ENCODE measurements around the gene CPVL.

The CPVL gene

DNA sequence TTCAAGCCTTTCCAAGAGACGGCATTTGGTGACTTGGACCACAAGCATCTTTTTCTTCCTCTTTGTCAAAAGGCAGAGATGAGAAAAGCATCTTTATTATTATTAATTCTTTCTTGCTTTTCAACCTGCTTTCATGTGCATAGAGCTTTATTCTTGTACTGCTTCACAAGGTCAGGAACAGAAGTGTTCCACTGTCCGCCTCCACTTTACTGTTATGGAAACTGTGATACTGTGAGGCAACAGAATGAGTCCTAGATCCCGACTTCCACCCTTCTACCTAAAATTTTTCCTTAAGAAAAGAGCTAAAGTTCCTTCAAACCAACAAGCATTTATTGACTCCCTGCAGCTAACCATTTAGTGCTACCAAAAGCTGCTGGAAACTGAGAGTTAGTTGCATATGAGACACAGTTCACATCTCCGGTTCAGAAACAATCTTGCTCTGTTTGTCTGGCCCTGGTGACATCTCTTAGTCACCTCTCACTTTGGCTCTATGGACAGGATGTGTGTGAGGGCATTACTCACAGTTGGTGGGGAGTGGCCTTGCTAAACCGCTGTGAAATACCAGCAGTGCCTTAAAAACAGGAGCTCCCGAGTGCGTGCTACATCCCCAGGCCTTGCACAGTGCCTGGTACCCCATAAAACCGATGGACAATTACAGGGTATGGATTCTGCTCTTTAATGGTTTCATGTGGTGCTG is 111.1 kb downstream of the CPVL start:
- no peak for FAIRE-seq
- DNase-seq (ENCODE audit: insufficient read length): no peak
- no peak for TF ChIP-seq POLR2AphosphoS5 (IDR thresholded peaks at IDR 0.05; ENCODE audit: low read depth, low read length)
- TF ChIP-seq POLR2A (IDR thresholded peaks at IDR 0.05; ENCODE audit: low read depth, low read length): no peak
- TF ChIP-seq TAF1 (IDR thresholded peaks at IDR 0.05; ENCODE audit: borderline replicate concordance, low read depth, low read length): no peak

DNA sequence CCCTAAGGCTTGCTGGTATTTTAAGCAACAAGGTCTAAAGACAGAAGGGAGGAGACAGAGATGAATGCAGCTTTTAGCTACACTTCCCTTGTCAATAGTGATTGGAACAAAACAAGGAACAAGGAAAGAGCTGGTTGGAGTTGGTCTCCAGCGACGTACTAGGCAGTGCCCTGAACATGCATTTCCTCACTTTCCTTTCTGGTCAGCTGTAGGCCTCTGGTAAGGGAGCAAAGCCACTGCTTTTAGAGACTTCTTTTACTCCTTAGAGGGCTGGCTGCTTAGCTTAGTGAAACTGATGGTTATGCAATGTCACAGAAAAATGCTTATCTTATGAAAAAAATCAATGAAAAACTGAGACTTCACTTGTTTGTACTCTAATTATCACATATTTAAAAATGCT is 112.8 kb downstream of the CPVL start:
- TF ChIP-seq POLR2AphosphoS5 (IDR thresholded peaks at IDR 0.05; ENCODE audit: low read depth, low read length) (no peak), TAF1 (IDR thresholded peaks at IDR 0.05; ENCODE audit: borderline replicate concordance, low read depth, low read length) (no peak), POLR2A (IDR thresholded peaks at IDR 0.05; ENCODE audit: low read depth, low read length) (no peak)
- no peak for FAIRE-seq
- DNase-seq (ENCODE audit: insufficient read length): no peak

DNA sequence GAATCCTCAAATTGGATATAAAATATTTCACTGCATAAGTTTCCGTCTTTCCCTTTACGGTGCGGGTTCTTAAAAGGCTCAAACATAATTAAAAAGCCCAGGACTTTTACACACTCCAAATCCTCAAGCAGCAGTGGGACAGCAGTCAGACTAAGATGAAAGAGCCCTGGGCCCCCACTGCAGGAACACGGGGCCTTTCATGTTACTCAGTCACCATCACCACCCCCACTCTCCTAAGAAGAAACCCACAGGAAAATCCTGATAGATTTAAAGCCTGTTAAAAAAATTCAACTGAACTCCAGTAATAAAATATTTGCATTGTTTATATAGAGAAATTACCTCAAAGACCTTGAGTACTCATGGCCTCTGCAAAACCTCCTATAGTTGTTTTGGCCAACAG is 114.2 kb downstream of the CPVL start:
- FAIRE-seq: no peak
- TF ChIP-seq POLR2AphosphoS5 (IDR thresholded peaks at IDR 0.05; ENCODE audit: low read depth, low read length): no peak
- no peak for TF ChIP-seq POLR2A (IDR thresholded peaks at IDR 0.05; ENCODE audit: low read depth, low read length)
- no peak for TF ChIP-seq TAF1 (IDR thresholded peaks at IDR 0.05; ENCODE audit: borderline replicate concordance, low read depth, low read length)
- DNase-seq (ENCODE audit: insufficient read length): no peak

DNA sequence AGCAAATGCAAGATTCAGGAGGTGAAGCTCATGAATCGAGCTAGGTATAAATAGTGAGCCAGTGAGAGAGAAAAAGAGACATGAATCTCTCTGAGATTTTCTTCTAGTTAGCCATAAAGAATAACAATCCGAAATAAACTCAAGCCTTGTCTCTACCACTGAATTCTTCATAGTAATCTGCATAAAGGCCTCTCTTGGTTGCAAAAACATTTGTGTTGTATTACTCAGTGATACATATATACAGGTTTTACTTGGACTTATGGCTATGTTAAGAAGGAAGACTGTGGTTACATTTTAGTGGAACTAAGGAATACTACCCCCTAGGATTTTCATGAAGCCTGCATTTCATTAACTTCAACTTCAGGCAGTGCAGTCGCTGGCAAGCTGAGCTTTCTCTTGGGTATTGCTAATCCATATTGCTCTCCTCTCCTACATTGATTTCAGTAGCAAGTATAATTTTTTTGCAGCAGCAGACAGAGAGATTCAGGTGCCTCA is 115.5 kb downstream of the CPVL start:
- FAIRE-seq: no peak
- TF ChIP-seq POLR2AphosphoS5 (IDR thresholded peaks at IDR 0.05; ENCODE audit: low read depth, low read length) (no peak), POLR2A (IDR thresholded peaks at IDR 0.05; ENCODE audit: low read depth, low read length) (no peak), TAF1 (IDR thresholded peaks at IDR 0.05; ENCODE audit: borderline replicate concordance, low read depth, low read length) (no peak)
- DNase-seq (ENCODE audit: insufficient read length): no peak

DNA sequence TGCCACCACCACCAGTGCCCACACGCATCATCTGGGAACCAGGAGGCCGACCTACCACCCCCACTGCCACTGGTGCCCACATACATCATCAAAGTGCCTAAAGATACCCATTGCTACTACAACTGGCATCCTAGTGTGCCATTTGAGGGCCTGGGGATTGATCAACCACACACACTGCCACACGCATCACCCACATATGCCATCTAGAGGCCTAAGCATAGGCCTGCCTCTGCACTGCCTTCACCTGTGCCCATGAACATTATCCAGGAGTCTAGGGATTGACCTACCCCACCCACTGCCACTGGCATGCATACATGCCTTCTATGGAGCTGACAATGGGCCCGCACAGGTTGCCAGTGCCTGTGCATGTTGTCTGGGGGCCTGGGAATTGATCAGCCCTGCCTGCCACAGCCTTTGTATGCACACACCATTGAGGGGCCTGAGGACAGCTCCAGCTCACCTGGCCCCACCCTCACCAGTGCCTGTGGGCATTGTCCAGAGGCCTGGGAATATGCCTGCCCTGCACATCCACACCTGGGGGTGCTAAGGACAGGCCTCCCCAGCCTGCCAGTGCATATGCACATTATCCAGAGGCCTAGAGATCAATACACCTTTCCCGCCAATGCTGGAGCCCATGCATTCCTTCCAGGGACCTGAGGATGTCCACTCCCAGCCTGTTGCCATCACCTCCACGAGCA is 123.9 kb downstream of the CPVL start:
- FAIRE-seq (no peak), DNase-seq (ENCODE audit: insufficient read length) (no peak)
- no peak for TF ChIP-seq TAF1 (IDR thresholded peaks at IDR 0.05; ENCODE audit: borderline replicate concordance, low read depth, low read length)
- TF ChIP-seq POLR2AphosphoS5 (IDR thresholded peaks at IDR 0.05; ENCODE audit: low read depth, low read length): no peak
- no peak for TF ChIP-seq POLR2A (IDR thresholded peaks at IDR 0.05; ENCODE audit: low read depth, low read length)

DNA sequence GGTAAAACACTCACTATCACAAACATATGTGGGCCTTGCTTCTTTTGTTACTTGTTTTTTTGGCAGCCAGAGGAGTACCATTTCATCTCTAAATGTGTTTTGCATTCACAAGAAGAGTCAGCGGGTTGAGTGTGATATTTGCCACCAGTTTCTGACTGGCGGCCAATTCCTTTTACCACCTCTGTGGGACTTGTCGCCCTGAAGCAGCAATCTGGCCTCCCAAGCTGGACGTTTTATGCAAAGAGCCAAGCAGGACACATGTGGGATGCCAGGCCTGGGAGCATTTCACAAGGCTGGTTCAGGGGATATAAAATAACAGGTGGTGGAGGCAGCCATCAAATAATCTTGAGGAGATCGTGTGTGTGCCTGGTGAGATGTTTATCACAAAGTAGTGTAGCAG is 126.4 kb downstream of the CPVL start:
- TF ChIP-seq POLR2AphosphoS5 (IDR thresholded peaks at IDR 0.05; ENCODE audit: low read depth, low read length) (no peak), TAF1 (IDR thresholded peaks at IDR 0.05; ENCODE audit: borderline replicate concordance, low read depth, low read length) (no peak), POLR2A (IDR thresholded peaks at IDR 0.05; ENCODE audit: low read depth, low read length) (no peak)
- DNase-seq (ENCODE audit: insufficient read length) (no peak), FAIRE-seq (no peak)

DNA sequence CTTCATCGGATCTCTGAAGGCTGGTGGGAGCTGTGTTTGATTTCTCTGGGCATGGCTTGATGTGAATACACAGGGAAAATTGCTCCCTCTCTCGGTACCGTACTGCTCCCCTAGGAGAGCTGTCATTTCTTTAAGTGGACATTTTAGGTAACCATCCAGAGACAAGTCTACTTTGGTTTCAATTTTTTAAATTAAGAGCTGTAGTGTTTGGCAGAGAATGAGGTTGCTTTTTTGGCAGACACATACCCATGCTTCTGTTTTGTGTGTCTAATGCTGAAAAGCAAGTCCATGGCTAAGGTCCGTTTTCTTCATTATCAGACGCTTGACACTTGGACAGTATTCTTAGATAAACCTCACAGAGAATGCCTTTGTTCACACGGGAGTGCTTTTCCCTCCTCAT is 127.0 kb downstream of the CPVL start:
- FAIRE-seq: no peak
- DNase-seq (ENCODE audit: insufficient read length): no peak
- TF ChIP-seq POLR2AphosphoS5 (IDR thresholded peaks at IDR 0.05; ENCODE audit: low read depth, low read length) (no peak), POLR2A (IDR thresholded peaks at IDR 0.05; ENCODE audit: low read depth, low read length) (no peak), TAF1 (IDR thresholded peaks at IDR 0.05; ENCODE audit: borderline replicate concordance, low read depth, low read length) (no peak)

DNA sequence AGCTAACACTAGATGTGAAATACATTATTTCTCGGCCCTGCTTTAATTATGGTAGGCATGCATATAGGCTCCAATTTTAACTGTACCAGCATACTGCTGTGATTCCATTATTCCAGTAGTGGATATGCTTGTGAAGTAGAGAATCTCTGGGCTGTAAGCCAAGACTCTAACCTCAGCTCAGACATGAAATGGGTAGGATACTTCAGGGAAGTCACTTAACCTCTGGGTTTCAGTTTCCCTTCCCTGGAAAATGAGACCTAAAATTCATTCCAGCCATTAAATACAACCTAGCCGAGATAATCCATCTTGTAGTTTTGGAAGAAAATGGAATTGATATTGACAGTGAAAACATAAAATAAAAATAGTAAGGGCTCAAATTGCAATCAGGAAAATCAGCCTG is 128.6 kb downstream of the CPVL start:
- TF ChIP-seq TAF1 (IDR thresholded peaks at IDR 0.05; ENCODE audit: borderline replicate concordance, low read depth, low read length) (no peak), POLR2A (IDR thresholded peaks at IDR 0.05; ENCODE audit: low read depth, low read length) (no peak), POLR2AphosphoS5 (IDR thresholded peaks at IDR 0.05; ENCODE audit: low read depth, low read length) (no peak)
- FAIRE-seq: no peak
- DNase-seq (ENCODE audit: insufficient read length): no peak

DNA sequence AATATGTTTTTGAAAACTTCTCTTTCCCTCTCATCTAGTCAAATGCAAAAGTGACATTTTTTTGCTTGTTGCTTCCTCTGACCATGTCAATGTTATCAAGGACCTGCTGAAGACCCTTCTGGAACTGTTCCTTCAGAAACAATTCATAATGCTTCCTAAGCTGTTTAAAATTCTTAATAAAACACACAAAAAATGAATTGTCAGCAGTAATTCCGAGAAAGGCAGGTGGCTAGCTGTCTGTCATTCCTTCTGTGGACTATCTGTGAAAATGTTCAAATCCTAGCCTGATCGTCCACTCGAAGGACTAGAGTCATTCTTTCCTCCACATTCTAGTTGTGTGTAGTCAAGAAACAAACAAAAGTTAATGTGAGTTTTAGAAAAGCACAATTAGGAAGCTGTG is 131.6 kb downstream of the CPVL start:
- TF ChIP-seq TAF1 (IDR thresholded peaks at IDR 0.05; ENCODE audit: borderline replicate concordance, low read depth, low read length) (no peak), POLR2A (IDR thresholded peaks at IDR 0.05; ENCODE audit: low read depth, low read length) (no peak), POLR2AphosphoS5 (IDR thresholded peaks at IDR 0.05; ENCODE audit: low read depth, low read length) (no peak)
- no peak for FAIRE-seq
- DNase-seq (ENCODE audit: insufficient read length): no peak

DNA sequence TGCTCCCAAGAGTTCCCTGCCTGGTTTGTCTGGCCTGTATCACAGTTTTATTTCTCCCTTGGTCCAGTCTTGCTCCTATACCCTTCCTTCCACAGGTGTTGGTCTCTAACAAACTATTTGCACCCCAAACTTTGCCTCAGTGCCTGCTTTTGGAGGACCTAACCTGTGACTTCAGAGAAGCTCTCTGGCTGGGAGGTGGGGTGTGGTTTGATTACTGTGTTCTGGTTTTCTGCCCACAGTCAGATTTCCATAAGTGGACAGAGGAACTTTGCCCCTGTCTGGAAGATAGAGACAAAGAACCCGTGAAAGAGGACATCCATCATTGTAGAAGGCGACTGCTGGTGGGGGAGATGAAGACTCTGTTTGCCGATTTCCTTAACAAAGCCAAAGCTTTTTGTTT is 132.4 kb downstream of the CPVL start:
- DNase-seq (ENCODE audit: insufficient read length) (no peak), FAIRE-seq (no peak)
- TF ChIP-seq TAF1 (IDR thresholded peaks at IDR 0.05; ENCODE audit: borderline replicate concordance, low read depth, low read length) (no peak), POLR2A (IDR thresholded peaks at IDR 0.05; ENCODE audit: low read depth, low read length) (no peak), POLR2AphosphoS5 (IDR thresholded peaks at IDR 0.05; ENCODE audit: low read depth, low read length) (no peak)

DNA sequence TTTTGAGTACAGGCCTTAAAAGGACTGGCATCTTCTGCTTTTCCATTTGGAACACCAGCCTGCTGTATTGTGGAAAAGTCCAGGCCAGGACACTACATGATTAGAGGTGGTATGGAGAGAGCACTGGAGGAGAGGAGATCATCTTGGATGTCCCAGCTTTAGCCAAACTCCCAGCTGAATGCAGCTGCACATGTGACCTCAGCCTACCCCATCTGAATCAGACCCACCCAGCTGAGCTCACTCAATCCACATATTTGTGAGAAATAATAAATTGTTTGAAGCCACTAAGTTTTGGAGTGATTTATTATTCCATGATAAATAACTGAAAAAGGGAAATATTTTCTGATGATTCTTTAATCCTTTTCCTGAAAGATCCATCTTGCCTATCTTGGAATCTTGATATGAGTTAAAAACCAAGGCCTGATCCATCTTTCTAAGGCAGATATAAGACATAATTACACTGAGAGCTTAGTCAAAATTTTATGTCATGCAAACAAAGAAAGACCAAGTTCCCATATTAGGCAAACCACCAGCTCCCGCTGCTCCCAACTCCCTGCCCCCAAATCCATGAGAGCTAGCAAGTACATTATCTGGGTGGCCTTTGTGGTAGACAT is 133.1 kb downstream of the CPVL start:
- FAIRE-seq (no peak), DNase-seq (ENCODE audit: insufficient read length) (no peak)
- TF ChIP-seq POLR2A (IDR thresholded peaks at IDR 0.05; ENCODE audit: low read depth, low read length) (no peak), POLR2AphosphoS5 (IDR thresholded peaks at IDR 0.05; ENCODE audit: low read depth, low read length) (no peak), TAF1 (IDR thresholded peaks at IDR 0.05; ENCODE audit: borderline replicate concordance, low read depth, low read length) (no peak)

Data from GM12892 (cell line).